ENCODE results near the gene ACADVL.

GRCh38 chr17:7224110-7224509 lies 4.4 kb downstream of the ACADVL start:
- TF ChIP-seq CTCF (IDR thresholded peaks at IDR 0.05) (no peak), EP300 (IDR thresholded peaks at IDR 0.05) (no peak)
